Glomerular visceral epithelial cell (primary cell): Measurements from ENCODE around the gene CCP110.

Source experiments
- DNase-seq: peaks from one replicate; pipeline ENCODE4 v3.0.0-alpha.2; 2016; ENCODE audit errors: extremely low spot score

Gene CCP110

DNA sequence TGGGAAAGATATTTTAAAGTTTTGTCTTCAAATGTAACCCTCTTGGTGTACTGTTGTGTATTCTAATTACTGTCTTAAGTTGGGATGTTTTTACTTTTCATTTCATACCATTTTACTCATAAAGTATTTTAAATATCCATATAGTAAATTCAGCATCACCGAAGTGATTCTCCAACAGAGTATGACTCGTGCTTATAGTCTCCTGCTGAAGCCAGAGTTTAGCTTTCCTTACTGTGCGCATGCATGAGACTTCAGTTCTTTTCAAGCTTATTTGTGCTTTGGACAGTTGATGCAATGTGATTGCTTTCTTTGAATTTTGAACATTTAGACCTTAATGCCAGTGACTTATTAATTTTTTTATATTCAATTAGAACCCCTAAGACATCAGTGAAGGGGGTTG is 24.4 kb downstream of the CCP110 start:
- DNase-seq, result no peak

DNA sequence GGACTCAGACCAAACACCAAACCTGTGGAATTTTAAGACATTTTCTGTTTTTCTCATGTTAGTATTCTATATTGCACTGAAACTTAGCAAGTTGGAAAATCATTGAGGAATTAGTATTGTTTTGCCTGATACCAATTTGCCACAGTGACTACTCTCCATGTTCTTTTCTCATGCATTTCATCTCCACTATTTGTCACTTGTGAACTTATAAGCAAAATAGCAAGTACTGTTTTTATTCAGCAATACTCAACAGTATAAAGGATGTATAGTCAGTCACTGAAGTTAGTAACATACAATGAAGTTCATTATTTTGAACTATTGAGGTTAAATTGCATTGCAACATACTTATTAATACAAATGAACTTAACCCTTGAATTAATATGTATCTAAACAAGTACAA is 25.9 kb downstream of the CCP110 start:
- DNase-seq, result no peak

DNA sequence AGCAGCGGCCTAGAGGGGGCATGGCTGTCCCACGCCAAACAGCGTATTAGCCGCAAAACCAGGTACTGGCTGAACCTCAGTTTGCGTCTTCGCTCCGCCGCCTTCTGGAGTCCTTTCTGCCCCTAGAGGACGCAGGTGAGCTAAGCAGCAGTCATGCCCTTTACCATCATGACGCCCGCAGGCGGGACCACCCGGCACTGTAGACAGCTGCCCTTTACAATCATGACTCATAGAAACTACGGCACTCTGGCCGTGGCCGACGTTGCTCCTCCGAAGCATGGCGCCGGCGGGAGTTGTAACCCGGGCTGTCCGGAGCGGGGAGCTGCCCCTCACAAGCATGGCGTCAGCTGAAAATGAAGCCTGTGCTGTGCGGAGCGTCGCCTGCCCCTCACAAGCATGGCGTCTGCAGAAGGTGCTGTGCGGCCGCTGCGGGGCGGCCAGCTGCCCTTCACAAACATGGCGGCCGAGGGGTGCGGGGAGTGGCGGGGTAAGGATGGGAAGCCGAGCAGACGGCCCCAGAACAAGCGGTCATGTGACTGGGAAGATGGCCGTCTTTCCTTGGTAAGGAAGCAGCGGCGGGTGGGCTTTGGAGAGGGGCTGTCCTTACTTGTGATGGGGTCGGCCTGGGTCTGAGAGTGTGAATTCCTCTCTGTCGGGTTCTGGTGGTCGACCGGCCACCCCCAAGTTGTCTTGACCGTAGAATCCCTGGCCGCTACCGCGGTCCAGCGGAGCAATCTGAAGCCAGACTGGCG is 31.6 kb downstream of the CCP110 start, which contains the start of gene VPS35L:
TSS of gene VPS35L (plus strand) at position 518 of the 752 bp plus-strand sequence. CDS start at position 545, 27 bp downstream.
- DNase-seq, result peak; percentile 98

DNA sequence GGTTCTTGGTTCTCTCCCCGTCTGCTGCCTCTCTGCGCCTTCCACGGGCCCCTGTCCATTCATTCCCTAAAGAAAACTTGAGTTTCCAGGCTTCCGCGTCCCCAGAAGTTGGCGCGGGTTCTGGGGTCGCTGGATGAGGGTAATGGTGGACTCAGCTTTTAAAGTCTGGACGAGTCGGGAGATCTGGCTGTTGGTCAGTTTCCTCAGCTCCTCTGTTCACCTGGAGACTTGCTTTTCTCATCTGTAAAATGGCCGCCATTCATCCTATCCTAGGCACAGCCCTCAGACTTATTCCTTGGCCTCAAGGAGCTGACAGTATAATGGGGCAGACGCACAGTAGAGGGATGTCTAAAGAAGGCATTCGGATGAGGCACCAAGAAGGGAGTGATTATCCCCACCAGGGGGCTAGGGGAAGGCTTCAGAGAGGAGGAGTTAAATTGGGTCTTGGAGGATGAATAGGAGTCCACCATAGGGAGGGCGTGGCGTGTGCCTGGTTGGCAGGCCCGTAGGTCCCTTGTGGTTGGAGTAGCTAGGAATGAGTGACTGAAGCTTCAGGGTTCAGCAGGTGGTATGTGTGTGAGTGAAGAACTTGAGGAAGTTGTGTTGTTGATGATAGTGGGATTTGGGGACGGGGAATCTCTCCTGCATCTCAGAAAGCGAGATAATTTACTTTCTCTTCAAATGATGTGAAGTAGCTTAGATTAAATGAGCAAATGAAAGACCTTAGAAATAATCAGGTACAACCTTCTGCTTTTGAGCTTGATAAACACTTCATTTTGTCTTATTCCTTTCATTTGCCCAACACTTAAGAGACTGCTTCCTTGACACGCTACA is 32.4 kb downstream of the CCP110 start:
- DNase-seq, result peak; percentile 62

DNA sequence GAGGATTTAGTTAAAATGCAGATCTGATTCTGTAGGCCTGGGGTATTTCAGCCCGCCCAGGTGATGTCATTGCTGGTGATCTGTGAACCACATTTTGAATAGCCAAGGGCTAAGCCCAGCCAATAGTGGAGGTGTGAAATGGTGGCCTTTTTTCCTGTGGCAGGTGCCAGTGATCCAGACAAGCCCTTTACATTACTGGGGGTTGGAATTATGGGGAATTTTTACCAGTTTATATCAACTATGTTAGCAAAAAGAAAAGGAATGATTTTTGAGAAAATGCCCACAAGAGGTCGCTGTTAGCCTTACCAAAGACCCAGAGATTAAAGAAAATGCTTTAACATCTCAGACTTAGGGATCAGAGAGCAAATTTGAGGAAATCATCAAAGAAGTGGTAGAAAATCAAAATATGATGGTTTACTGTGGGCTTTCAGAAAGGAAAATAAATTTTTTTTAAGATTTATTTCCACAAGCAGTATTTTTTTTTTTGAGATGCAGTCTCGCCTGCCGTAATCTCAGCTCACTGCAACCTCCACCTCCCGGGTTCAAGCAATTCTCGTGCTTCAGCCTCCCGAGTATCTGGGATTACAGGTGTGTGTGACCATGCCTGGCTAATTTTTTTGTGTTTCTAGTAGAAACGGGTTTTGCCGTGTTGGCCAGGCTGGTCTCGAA is 35.6 kb downstream of the CCP110 start:
- DNase-seq, result peak; percentile 55

DNA sequence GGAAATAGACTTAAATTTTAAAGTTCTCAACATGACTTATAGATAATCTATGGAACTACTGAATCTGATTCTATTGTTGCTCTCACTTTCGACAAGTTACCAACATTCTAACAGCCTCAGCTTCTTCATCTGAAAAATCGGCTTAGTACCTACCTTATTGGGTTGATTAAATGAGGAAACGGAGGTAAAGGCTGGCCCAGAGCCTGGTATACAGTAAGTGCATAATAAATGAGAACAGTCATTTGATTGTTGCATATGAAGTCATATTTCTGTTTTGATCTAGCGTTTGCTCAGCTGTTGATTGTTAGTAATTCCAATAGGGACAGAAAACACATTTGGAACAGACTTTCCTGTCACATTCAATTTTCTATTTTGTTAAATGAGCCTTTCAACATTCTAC is 36.3 kb downstream of the CCP110 start:
- no peak for DNase-seq

DNA sequence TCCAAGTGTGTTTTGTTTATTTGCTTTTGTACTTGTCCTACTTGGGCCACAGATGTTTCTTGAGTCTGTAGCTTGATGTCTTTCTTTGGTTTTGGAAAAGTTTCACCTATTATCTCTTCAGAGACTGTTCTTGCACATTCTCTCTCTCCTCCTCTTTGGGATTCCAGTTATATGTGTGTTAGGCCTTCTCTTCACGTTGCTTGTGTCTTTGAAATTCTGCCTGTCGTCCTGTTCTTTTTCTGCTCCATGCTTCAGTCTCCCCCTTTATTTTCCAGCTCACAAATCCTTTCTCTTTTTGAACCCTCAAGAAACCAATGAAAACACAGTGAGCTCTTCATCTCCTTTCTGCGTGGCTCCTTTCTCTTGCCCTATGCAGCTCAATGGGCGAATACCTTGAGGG is 39.6 kb downstream of the CCP110 start:
- no peak for DNase-seq

DNA sequence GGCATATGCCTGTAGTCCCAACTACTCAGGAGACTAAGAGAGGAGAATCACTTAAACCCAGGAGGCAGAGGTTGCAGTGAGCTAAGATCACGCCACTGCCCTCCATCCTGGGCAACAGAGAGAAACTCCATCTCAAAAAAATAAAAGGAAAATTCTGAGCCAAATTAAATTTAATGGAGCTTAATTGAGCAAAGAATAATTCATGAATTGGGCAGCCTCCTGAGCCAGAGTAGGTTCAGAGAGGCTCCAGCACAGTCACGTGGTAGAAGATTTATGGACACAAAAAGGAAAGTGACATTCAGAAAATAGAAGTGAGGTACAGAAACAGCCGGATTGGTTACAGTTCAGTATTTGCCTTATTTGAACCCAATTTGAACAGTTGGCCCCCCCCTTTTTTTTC is 42.6 kb downstream of the CCP110 start:
- no peak for DNase-seq

DNA sequence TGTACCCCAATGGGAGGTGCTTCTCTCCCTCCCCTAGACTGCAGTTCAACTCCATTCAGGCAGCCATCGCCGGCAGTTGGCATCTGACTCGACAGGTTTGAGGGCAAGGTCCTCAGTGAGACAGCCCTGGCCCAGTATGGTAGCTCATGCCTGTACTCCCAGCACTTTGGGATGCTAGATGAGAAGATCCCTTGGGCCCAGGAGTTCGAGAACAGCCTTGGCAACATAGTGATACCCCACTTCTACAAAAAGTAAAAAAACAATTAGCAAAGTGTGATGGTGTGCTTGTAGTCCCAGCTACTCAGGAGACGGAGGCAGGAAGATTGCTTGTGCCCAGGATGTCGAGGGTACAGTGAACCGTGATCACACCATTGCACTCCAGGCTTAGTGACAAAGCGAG is 43.8 kb downstream of the CCP110 start:
- DNase-seq, result no peak

DNA sequence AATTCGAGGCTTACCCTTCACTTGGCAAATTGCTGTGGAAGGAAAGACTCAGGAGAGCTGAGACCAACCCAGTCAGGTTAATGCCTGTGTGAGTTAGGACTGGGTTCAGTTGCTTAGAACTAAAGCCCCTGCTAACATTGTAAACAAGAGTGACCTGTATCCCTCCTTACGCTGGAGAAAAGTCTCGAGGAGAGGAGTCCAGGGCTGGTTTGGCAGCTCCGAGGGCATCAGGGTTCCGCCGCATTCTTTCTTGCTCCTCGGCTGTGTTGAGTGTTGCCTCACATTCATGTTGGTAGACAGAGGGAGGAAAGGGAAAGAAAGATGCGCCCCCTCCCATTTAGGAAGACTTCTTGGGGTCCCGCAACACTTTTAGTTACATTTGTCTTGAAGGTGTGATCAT is 50.3 kb downstream of the CCP110 start:
- no peak for DNase-seq

DNA sequence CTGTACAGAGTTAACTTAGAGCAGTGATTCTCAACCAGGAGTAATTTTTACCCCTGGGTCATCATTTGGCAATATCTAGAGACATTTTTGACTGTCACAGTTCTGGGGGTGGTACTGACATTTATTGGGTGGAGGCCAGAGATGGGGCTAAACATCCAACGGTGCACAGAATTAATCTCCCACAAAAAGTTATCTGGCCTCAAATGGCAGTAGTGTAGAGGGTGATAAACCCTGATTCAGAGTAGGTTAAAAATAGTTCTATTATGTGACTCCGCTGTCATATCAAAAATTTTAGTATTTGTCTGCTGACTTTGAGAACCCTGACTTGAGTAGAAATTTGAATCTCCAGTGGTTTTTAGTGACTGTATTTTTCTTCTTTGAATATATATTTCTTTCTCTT is 50.9 kb downstream of the CCP110 start:
- DNase-seq, result no peak

DNA sequence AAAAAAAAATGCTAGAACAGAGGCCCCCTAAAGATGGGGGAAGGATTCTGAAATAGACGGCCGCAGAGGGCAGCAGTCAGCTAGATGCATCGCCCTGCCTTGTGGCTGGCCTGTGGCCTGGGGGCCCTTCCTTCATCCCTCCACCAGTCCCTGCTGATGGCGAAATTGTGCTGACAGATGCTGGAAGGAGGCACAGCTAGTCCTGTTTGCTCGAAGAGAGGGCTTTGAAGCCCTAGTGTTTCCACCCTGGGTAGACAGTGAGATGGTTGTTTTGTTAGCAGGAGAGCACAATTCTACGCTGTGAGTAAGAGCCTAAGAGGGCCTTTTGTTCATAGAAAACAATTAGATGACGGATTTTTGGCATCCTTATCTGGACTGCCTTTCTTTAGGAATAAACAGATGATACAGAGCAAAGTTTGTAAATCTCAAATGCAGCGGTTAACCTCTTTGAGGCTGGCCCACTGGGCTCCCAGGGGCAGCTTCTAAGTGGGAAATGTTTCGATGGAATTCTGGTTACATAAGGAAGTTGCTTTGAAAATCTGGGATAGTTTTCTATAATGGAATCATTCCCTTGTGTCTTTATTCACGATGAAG is 54.7 kb downstream of the CCP110 start:
- no peak for DNase-seq

DNA sequence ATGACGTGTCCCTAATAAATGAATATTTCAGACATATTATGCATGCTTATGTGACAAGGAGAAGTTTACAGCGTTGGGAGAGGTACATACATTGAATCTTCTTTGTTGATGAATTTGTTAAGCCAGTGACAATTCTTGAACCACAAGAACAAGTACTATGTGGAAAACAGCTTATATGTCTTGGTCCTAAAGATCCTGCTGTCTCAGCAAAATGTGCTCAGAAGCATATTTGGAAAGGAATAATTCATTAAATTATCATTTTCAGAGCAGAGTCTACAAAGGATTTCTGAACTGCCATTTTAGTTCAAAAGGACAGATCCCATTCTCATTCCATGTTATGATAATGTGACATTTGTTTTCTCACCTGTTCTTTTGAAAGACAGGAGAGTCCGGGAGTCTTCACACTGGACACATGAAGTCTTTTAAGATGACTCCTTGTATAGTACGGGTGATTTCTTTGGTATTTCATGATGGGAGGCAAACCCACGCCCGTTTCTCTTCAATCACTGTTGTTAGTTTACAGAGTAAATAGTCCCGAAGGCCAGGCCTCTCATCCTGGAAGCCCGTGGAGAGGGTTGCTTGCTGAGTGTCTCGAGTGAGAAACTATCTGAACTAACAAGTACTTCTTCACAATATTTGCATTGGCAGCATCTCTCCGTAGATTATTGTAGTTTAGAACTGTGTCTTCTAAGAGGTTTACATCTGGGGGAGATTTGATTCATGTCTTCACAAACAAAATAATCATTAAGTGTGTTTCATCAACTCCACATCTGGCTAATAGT is 58.5 kb downstream of the CCP110 start:
- DNase-seq, result no peak

DNA sequence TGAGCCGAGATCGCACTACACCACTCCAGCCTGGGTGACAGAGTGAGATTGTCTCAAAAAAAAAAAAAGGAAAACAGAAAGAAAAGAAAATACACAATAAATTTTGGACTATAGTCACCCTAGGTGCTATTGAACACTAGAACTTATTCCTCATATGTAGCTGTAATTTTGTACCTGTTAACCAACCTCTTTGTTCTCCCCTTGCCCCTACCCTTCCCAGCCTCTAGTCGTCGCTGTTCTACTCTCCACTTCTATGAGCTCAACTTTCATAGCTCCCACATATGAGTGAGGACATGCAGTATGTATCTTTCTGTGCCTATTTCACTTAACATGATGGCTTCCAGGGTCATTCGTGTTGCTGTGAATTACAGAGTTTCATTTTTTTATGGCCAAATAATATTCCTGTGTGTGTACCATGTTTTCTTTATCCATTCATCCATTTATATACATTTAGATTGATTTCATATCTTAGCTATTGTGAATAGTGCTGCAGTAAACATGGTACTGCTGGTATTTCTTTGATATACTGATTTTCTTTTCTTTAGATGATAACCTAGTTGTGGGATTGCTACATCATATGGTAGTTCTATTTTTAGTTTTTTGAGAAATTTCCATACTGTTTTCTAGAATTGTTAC is 60.0 kb downstream of the CCP110 start:
- peak; percentile 55 for DNase-seq

DNA sequence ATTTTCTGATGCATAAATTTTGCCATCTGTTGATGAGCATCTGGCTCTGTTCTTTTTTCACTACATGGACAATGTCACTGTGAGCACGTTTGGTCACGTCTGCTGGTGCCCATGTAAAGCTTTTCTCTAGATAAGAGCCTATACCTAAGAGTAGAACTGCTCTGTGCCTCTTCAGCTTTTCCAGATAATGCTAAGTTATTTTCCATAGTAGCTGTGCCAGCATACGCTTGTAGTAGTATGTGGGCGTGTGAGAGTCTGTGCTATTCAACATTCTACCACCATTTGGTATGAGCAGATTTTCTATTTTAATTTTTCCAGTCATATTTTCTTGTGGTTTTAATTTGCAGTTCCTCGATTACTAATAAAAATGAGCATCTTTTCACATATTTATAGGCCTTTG is 64.9 kb downstream of the CCP110 start:
- DNase-seq, result no peak

DNA sequence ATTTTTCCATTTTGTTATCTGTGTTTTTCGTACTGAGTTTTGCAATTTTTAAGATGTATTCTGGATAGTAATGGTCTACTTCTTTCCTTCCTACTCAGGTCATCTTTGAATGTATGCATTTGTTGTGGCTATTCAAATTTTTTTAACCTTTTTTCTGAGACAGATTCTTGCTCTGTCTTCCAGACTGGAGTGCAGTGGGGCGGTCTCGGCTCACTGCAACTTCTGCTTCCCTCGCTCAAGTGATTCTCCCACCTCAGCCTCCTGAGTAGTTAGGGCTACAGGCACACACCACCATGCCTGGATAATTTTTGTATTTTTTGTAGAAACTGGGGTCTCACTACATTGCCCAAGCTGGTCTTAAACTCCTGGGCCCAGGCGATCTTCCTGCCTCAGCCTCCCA is 65.4 kb downstream of the CCP110 start:
- DNase-seq, result no peak

DNA sequence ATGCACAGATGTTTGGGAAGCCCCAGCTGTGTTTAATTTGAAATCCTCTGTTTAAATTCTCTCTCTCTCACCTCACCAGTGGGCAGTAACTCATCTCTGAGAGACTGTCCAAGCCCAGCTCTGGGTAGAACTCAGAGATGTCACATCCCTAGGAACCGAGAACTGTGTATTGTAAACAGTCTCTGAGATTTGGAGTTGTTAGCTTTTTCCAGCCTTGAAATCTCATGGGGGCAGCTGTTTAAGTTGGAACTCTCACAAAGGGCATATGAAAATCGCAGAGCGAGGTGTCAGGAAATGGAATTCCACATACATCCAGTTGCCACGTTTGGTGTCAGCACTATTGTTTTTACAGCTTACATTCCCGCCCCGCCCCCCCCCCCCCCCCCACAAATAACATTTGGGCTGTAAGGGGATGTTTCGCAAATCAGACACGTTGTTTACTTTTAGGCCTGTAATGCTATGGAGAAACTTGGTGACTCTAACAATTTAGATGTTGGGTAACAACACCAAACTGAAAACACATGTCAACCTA is 66.1 kb downstream of the CCP110 start:
- no peak for DNase-seq

DNA sequence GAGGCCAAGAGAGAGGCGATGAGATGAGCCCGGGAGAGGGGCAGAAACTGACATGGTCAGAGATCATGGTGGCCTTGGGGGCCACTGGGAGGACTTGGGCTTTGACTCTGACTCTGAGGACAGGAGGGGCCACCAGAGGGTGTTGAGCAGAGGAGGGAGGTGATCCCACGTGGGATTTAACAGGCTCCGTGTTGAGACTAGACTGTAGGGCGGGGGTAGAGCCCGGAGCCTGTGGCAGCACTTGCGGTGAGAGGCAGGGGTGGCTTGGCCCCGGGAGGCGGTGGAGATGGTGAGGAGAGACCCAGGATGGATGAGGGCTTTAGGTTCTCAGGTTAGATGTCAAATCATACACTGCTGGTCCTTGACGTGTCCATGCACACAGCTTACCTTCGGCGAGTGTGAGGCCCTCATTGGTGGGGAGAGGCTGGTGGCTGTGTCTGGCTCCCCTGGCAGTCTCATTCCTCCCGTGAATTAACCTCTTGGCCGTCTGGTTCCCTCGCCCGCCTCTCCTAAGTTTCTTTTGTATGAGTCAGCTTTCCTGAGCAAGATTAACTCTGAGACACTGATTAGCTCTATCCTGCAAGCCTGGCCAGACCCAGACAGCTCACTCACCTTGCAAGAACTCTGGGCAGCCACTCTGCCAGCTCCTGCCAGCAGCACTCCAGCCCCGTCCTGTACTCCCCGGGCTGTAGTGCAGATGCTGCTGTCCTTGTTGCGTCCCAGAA is 71.5 kb downstream of the CCP110 start:
- peak; percentile 89 for DNase-seq

DNA sequence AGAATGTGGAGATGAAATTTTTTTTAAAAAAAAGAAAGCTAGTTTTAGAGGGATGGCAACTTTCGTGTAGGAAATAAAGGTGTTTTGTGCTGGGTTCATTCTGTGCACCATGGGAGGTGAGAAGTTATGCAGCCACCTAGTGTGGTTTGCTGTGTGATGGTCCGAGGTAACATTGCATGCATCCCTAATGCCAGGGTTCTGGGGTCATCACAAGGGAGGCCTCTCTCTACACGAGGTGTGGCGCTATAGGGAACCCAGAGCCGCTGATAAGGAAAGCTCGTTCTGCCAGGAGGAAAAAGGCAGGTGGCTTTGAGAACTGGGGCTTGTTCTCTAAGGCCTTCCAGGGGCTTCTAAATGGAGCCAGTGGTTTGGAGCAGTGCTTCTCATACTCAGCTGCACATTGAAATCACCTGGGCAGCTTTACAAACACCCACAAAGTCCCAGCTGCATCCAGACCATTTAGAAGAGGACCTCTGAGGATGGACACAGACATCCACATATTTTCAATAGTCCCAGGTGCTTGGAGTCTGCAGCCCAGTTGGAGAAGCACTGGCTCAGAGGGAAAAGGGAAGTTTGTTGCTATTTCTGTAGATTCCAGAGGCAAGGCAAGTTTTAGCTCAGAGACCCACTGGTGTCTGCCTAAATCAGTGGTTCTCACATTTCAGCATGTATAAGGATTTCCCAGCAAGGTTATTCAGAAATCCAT is 75.2 kb downstream of the CCP110 start:
- no peak for DNase-seq
